Anterior cingulate cortex (tissue), 58 donors: ENCODE results near the gene GNB1L.

Experiments
- DNase-seq, 58 donors: peaks; one replicate each; lab custom pipeline; 2025; lab: John Stamatoyannopoulos, UW

Gene GNB1L

GRCh38 chr22:19854778-19855503 lies at the start of gene GNB1L, which contains the start of gene RTL10:
Gene GNB1L (minus strand): TSS chr22:19854874. CDS start chr22:19821355, 33,519 bp downstream.
Gene RTL10 (minus strand): TSS chr22:19854874. CDS start chr22:19852261, 2,613 bp downstream.
- peak; percentile 68 to 97 (median 93) for DNase-seq

- DNase-seq = no peak
Measured at GRCh38 chr22:19904174-19904856, 49.6 kb upstream of the GNB1L start.

GRCh38 chr22:19903513-19903912 lies 48.8 kb upstream of the GNB1L start:
- no peak for DNase-seq

- DNase-seq = no peak
Measured at GRCh38 chr22:19903031-19903430, 48.4 kb upstream of the GNB1L start.

- DNase-seq = no peak
Measured at GRCh38 chr22:19902245-19902715, 47.6 kb upstream of the GNB1L start.

- no peak for DNase-seq
Measured at GRCh38 chr22:19901577-19902244, 47.0 kb upstream of the GNB1L start.

GRCh38 chr22:19900707-19901436 lies 46.2 kb upstream of the GNB1L start:
- no peak for DNase-seq

- DNase-seq = no peak
Measured at GRCh38 chr22:19898831-19899567, 44.3 kb upstream of the GNB1L start.

- no peak for DNase-seq
Measured at GRCh38 chr22:19898145-19898544, 43.5 kb upstream of the GNB1L start.

GRCh38 chr22:19897726-19898125 lies 43.1 kb upstream of the GNB1L start:
- no peak for DNase-seq

- peak in 6 of 58 donors; percentile 12 to 45 (median 24) for DNase-seq
Measured at GRCh38 chr22:19896665-19897355, 42.1 kb upstream of the GNB1L start.

- no peak for DNase-seq
Measured at GRCh38 chr22:19895160-19895849, 40.6 kb upstream of the GNB1L start.

GRCh38 chr22:19893363-19893762 lies 38.7 kb upstream of the GNB1L start:
- DNase-seq = no peak

GRCh38 chr22:19892925-19893324 lies 38.3 kb upstream of the GNB1L start:
- no peak for DNase-seq

GRCh38 chr22:19892257-19892879 lies 37.7 kb upstream of the GNB1L start:
- peak in 3 of 58 donors; percentile 10 to 31 (median 25) for DNase-seq

- DNase-seq = peak in 1 of 58 donors; percentile 30
Measured at GRCh38 chr22:19891317-19892256, 36.9 kb upstream of the GNB1L start.
